ENCODE measurements around the gene ORAI3. TPM values are rescaled to one million over a fixed set of nuclear protein-coding genes. Genes with fewer than 3 reads are reported as not detected.

The ORAI3 gene
- total RNA-seq, 1 donor from 2014 or later: 19.5 TPM

- TF ChIP-seq CTCF (IDR thresholded peaks at IDR 0.05): no peak
Measured at GRCh38 chr16:30928390-30928789, 20.5 kb upstream of the ORAI3 start.

GRCh38 chr16:30929167-30929566 lies 19.7 kb upstream of the ORAI3 start:
- no peak for DNase-seq
- H3K4me3 ChIP-seq: no peak overlapping the region
- H3K27ac ChIP-seq: no peak overlapping the region
- TF ChIP-seq CTCF (IDR thresholded peaks at IDR 0.05): no peak
- peaks cover 4% of the 10 kb centered on the region for H3K4me1 ChIP-seq
- H3K27me3 ChIP-seq: no peaks in the 10 kb centered on the region
- intact Hi-C loops (cut with DNase I): no loop called here
- no peaks in the 10 kb centered on the region for H3K9me3 ChIP-seq
- no peak for ATAC-seq
- peaks cover 25% of the 10 kb centered on the region for H3K36me3 ChIP-seq

More at GRCh38 chr16:30928390-30928789, 20.5 kb upstream of the ORAI3 start:
- no peaks in the 10 kb centered on the region for H3K9me3 ChIP-seq
- peaks cover 25% of the 10 kb centered on the region for H3K36me3 ChIP-seq
- H3K27me3 ChIP-seq: no peaks in the 10 kb centered on the region
- H3K4me1 ChIP-seq: peaks cover 4% of the 10 kb centered on the region
- intact Hi-C loops (cut with DNase I): no loop called here
- DNase-seq: no peak
- H3K27ac ChIP-seq: no peak overlapping the region
- ATAC-seq: no peak
- H3K4me3 ChIP-seq: no peak overlapping the region

- intact Hi-C loops (cut with DNase I): no loop called here
- H3K4me1 ChIP-seq: no peaks in the 10 kb centered on the region
- H3K27ac ChIP-seq: no peak overlapping the region
- H3K4me3 ChIP-seq: no peak overlapping the region
- H3K27me3 ChIP-seq: no peaks in the 10 kb centered on the region
- H3K36me3 ChIP-seq: peaks cover 25% of the 10 kb centered on the region
- no peaks in the 10 kb centered on the region for H3K9me3 ChIP-seq
- DNase-seq: no peak
- no peak for ATAC-seq
- TF ChIP-seq CTCF (IDR thresholded peaks at IDR 0.05): no peak
Measured at GRCh38 chr16:30930160-30930571, 18.7 kb upstream of the ORAI3 start.

GRCh38 chr16:30931068-30931650 lies 17.7 kb upstream of the ORAI3 start:
- Histone ChIP-seq H3K27ac (no peak overlapping the region), H3K36me3 (peaks cover 25% of the 10 kb centered on the region), H3K4me1 (no peaks in the 10 kb centered on the region), H3K27me3 (no peaks in the 10 kb centered on the region), H3K4me3 (no peak overlapping the region), H3K9me3 (no peaks in the 10 kb centered on the region)
- TF ChIP-seq CTCF (IDR thresholded peaks at IDR 0.05): no peak
- intact Hi-C loops (cut with DNase I): no loop called here
- ATAC-seq: no peak
- DNase-seq: no peak

GRCh38 chr16:30934827-30935557 lies 13.9 kb upstream of the ORAI3 start:
- peaks cover 7% of the 10 kb centered on the region for H3K4me1 ChIP-seq
- intact Hi-C loops (cut with DNase I): no loop called here
- H3K36me3 ChIP-seq: peaks cover 24% of the 10 kb centered on the region
- TF ChIP-seq CTCF (IDR thresholded peaks at IDR 0.05): peak; percentile 51
- H3K27me3 ChIP-seq: no peaks in the 10 kb centered on the region
- ATAC-seq: peak; percentile 92
- H3K4me3 ChIP-seq: no peak overlapping the region
- DNase-seq: no peak
- no peak overlapping the region for H3K27ac ChIP-seq
- no peaks in the 10 kb centered on the region for H3K9me3 ChIP-seq

All from upper lobe of right lung (tissue), 1 donor.